H7 (cell line): ENCODE results near the gene BRAP. TPM values are rescaled to one million over a fixed set of nuclear protein-coding genes. Genes with fewer than 3 reads are reported as not detected.

Experiments
- total RNA-seq: library from RNA; depleted of rRNA; stranded (reverse); fragments of >200 nt; shearing (Covaris generic); gene quantifications from 2 replicates; pipeline ENCODE4 v1.2.3, GENCODE V29; 2014; rRNA removed

Gene BRAP
- total RNA-seq, 1 experiment from 2014 or later: 15.6 TPM

Other genes starting within 250 kb of the BRAP start
- gene ATXN2, start 86.6 kb downstream of the BRAP start, total RNA-seq: 14.4 and 28.7 TPM in 2 replicates
- gene ACAD10, start 97 bp upstream of the BRAP start, total RNA-seq: 20.7 and 24.5 TPM in 2 replicates
- 47.9 and 55.9 TPM in 2 replicates for gene ALDH2, start 81.0 kb upstream of the BRAP start, total RNA-seq
- 102 and 130 TPM in 2 replicates for gene MAPKAPK5, start 156.3 kb upstream of the BRAP start, total RNA-seq